Measurements from ENCODE around the gene FLT3LG.

- TF ChIP-seq, protein P1, sequence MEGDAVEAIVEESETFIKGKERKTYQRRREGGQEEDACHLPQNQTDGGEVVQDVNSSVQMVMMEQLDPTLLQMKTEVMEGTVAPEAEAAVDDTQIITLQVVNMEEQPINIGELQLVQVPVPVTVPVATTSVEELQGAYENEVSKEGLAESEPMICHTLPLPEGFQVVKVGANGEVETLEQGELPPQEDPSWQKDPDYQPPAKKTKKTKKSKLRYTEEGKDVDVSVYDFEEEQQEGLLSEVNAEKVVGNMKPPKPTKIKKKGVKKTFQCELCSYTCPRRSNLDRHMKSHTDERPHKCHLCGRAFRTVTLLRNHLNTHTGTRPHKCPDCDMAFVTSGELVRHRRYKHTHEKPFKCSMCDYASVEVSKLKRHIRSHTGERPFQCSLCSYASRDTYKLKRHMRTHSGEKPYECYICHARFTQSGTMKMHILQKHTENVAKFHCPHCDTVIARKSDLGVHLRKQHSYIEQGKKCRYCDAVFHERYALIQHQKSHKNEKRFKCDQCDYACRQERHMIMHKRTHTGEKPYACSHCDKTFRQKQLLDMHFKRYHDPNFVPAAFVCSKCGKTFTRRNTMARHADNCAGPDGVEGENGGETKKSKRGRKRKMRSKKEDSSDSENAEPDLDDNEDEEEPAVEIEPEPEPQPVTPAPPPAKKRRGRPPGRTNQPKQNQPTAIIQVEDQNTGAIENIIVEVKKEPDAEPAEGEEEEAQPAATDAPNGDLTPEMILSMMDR (conservative IDR thresholded peaks at IDR 0.05; ENCODE audit: low read depth, low read length): no peak
- TF ChIP-seq EZH2 (IDR thresholded peaks at IDR 0.05; ENCODE audit: low read length, unreplicated experiment) (no peak), EZH2phosphoT487 (IDR thresholded peaks at IDR 0.05; ENCODE audit: borderline replicate concordance, low read length) (no peak)
Observed at GRCh38 chr19:49425922-49426592, 48.0 kb upstream of the FLT3LG start.
